Stimulated activated CD8-positive, alpha-beta memory T cell treated with anti-CD3 and anti-CD28 coated beads, Interleukin-15, amount 100 ng/mL, for 48 hours (primary cell): ENCODE data around the gene ASB8.

ENCODE experiments used
- DNase-seq, 2 donors: peaks; one replicate each; pipeline ENCODE4 v3.0.0-alpha.2; 2020; ENCODE audit warnings: low read depth in 2 of 2

Gene ASB8

GRCh38 chr12:48105867-48106680 is 51.2 kb downstream of the ASB8 start, which contains the start of gene SENP1:
SENP1 (minus strand) TSS chr12:48106079; CDS start chr12:48101472, 4,607 bp downstream.
- peak; percentile 82 to 84 for DNase-seq

DNA sequence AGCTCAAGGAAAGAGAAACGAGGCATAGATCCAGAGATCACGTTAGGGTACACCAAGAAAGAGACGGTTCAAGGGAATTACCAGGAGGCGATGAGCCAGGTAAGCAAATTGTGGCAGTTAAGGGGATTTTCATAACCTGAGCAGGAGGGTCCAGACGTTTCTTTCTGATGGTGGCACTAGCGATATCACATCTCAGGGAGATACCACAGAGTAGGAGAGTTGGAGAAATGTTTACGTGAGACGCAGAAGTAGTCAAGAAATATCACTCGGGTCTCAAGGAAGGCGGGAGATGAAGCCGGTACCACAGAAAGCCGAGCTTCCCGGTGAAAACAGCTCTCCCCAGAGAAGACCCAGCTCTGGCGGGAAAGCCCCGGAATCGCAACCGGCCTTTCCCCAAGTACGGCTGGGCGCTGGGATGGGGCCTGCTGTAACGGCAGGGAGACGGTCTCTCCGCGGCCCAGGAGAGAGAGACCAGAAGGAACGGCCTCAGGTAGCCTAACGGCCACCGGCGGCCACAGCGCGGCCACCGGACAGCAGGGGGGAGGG is 51.9 kb downstream of the ASB8 start:
- DNase-seq: peak in 1 of 2 donors; percentile 1

- DNase-seq: no peak
These were observed 52.8 kb downstream of the ASB8 start for GRCh38 chr12:48104531-48104930.
